GM19351 (cell line): Measurements from ENCODE around the gene FEN1.

Source experiments
- ATAC-seq: cut with Tn5 transposase; IDR thresholded peaks from one replicate; pipeline ENCODE4 v1.9.1; 2021; ENCODE audit warnings: mild to moderate bottlenecking, moderate library complexity; ENCODE audit not compliant: unreplicated experiment

The FEN1 gene

GRCh38 chr11:61793083-61793828 lies 545 bp downstream of the FEN1 start:
- peak; percentile 17 for ATAC-seq

GRCh38 chr11:61793829-61794204 lies 1.1 kb downstream of the FEN1 start:
- no peak for ATAC-seq

- no peak for ATAC-seq
Measured at GRCh38 chr11:61794579-61794978, 1.9 kb downstream of the FEN1 start.

- ATAC-seq = no peak
Measured at GRCh38 chr11:61795459-61795858, 2.7 kb downstream of the FEN1 start.

GRCh38 chr11:61795876-61796526 lies 3.3 kb downstream of the FEN1 start:
- ATAC-seq = no peak

- no peak for ATAC-seq
Measured at GRCh38 chr11:61797263-61797944, 4.7 kb downstream of the FEN1 start.

- no peak for ATAC-seq
Measured at GRCh38 chr11:61799665-61800284, 7.1 kb downstream of the FEN1 start.

GRCh38 chr11:61800331-61801281 lies 7.9 kb downstream of the FEN1 start:
- ATAC-seq = no peak

GRCh38 chr11:61802605-61803004 lies 9.9 kb downstream of the FEN1 start:
- no peak for ATAC-seq

GRCh38 chr11:61803889-61804647 lies 11.4 kb downstream of the FEN1 start:
- no peak for ATAC-seq

- no peak for ATAC-seq
Measured at GRCh38 chr11:61805146-61805545, 12.4 kb downstream of the FEN1 start.

GRCh38 chr11:61806785-61807184 lies 14.1 kb downstream of the FEN1 start:
- ATAC-seq = no peak

- no peak for ATAC-seq
Measured at GRCh38 chr11:61810671-61811175, 18.0 kb downstream of the FEN1 start.

- ATAC-seq = no peak
Measured at GRCh38 chr11:61811831-61812230, 19.1 kb downstream of the FEN1 start.

GRCh38 chr11:61812736-61813411 lies 20.2 kb downstream of the FEN1 start:
- ATAC-seq = no peak

GRCh38 chr11:61814247-61814957 lies 21.7 kb downstream of the FEN1 start:
- no peak for ATAC-seq

GRCh38 chr11:61814958-61815789 lies 22.5 kb downstream of the FEN1 start:
- peak; percentile 49 for ATAC-seq
